DOHH2 (cell line): ENCODE measurements around the gene ANKRD16.
A peak's percentile ranks its signal among the peaks of the same experiment; 100 is the strongest.
"Not testable (repeated sequence)": the region's sequence is repeated elsewhere in the genome, so short reads cannot be mapped to it uniquely, and the experiment has no call there.

Experiments
- H3F3A ChIP-seq: fragments of 200-600 bp; sonication (generic), shearing (Covaris generic); 2 replicates; pipeline ENCODE4 v1.6.0; 2016; ENCODE audit warnings: antibody characterized with exemption, mild to moderate bottlenecking; ENCODE audit not compliant: control insufficient read depth, insufficient read depth
- H3K27ac ChIP-seq: fragments of 200-600 bp; sonication (generic); 2 replicates; pipeline ENCODE4 v1.5.1; 2014; ENCODE audit warnings: low read depth, mild to moderate bottlenecking, low read length, moderate library complexity
- H3K27me3 ChIP-seq: fragments of 200-600 bp; sonication (generic); 2 replicates; pipeline ENCODE4 v1.6.1; 2014; ENCODE audit warnings: mild to moderate bottlenecking, low read length, mixed read lengths; ENCODE audit not compliant: control insufficient read depth
- H3K36me3 ChIP-seq: fragments of 200-600 bp; sonication (generic); 2 replicates; pipeline ENCODE4 v1.6.1; 2014; ENCODE audit warnings: mild to moderate bottlenecking, low read length, moderate library complexity, mixed read lengths; ENCODE audit not compliant: control insufficient read depth
- H3K4me1 ChIP-seq: fragments of 200-600 bp; sonication (generic); 2 replicates; pipeline ENCODE4 v1.6.1; 2014; ENCODE audit warnings: mild to moderate bottlenecking, low read length, mixed read lengths; ENCODE audit not compliant: control insufficient read depth
- H3K4me2 ChIP-seq: fragments of 200-600 bp; sonication (generic); 2 replicates; pipeline ENCODE4 v1.6.0; 2014; ENCODE audit warnings: mild to moderate bottlenecking, low read length, moderate library complexity
- H3K4me3 ChIP-seq: fragments of 200-600 bp; sonication (generic); 2 replicates; pipeline ENCODE4 v1.5.1; 2014; ENCODE audit warnings: mild to moderate bottlenecking, low read length, mixed read lengths
- H3K79me2 ChIP-seq: fragments of 200-600 bp; sonication (generic); 2 replicates; pipeline ENCODE4 v1.6.1; 2014; ENCODE audit warnings: mild to moderate bottlenecking, low read length, mixed read lengths; ENCODE audit not compliant: control insufficient read depth
- H3K9me2 ChIP-seq: fragments of 200-600 bp; sonication (generic); replicated peaks from 2 replicates; pipeline ENCODE4 v1.6.1; 2014; ENCODE audit warnings: mild to moderate bottlenecking, low read length, mixed read lengths; ENCODE audit not compliant: control insufficient read depth
- H3K9me3 ChIP-seq: fragments of 200-600 bp; sonication (generic); 2 replicates; pipeline ENCODE4 v1.6.1; 2014; ENCODE audit warnings: antibody characterized with exemption, low read length, mixed read lengths; ENCODE audit not compliant: control insufficient read depth, insufficient read depth
- H4K20me1 ChIP-seq: fragments of 200-600 bp; sonication (generic); 2 replicates; pipeline ENCODE4 v1.6.0; 2014; ENCODE audit warnings: low read depth, mild to moderate bottlenecking, antibody characterized with exemption, low read length, moderate library complexity; ENCODE audit not compliant: control insufficient read depth, insufficient read depth
- CTCF ChIP-seq: fragments of 200-600 bp; sonication (generic); IDR thresholded peaks from one replicate; pipeline ENCODE4 v1.5.1; 2014; ENCODE audit warnings: antibody characterized with exemption, mild to moderate bottlenecking, low read depth, low read length; ENCODE audit not compliant: poor library complexity, severe bottlenecking
- EZH2phosphoT487 ChIP-seq: fragments of 200-600 bp; sonication (generic); IDR thresholded peaks from 2 replicates; pipeline ENCODE4 v1.6.1; 2017; ENCODE audit warnings: borderline replicate concordance, mild to moderate bottlenecking, antibody characterized with exemption, low read length, moderate library complexity, mixed read lengths

ANKRD16 gene

GRCh38 chr10:5871596-5871995 is 18.1 kb downstream of the ANKRD16 start:
- Histone ChIP-seq H3K9me2 (no peaks in the 10 kb centered on the region), H3K79me2 (no peaks in the 10 kb centered on the region), H3K27me3 (no peaks in the 10 kb centered on the region), H3K27ac (no peak overlapping the region), H3K36me3 (peaks cover 6% of the 10 kb centered on the region), H3K4me2 (no peak overlapping the region), H4K20me1 (no peaks in the 10 kb centered on the region), H3K9me3 (peaks cover 4% of the 10 kb centered on the region; the same call in 1 of the 2 replicates), H3K4me3 (no peak overlapping the region), H3K4me1 (peaks cover 23% of the 10 kb centered on the region), H3F3A (peaks cover 6% of the 10 kb centered on the region; the same call in 1 of the 2 replicates)
- no peak for TF ChIP-seq EZH2phosphoT487
- no peak for TF ChIP-seq CTCF

GRCh38 chr10:5869156-5869555 is 20.5 kb downstream of the ANKRD16 start:
- TF ChIP-seq CTCF (no peak), EZH2phosphoT487 (no peak)
- Histone ChIP-seq H3K79me2 (no peaks in the 10 kb centered on the region), H4K20me1 (no peaks in the 10 kb centered on the region)

GRCh38 chr10:5868383-5868782 is 21.3 kb downstream of the ANKRD16 start:
- H4K20me1 ChIP-seq, H3K36me3 ChIP-seq, H3F3A ChIP-seq, H3K9me3 ChIP-seq, H3K27ac ChIP-seq, H3K4me3 ChIP-seq, H3K27me3 ChIP-seq, H3K79me2 ChIP-seq, H3K4me2 ChIP-seq, H3K9me2 ChIP-seq: not testable (repeated sequence)
- peaks cover 17% of the 10 kb centered on the region for H3K4me1 ChIP-seq

More at GRCh38 chr10:5869156-5869555, 20.5 kb downstream of the ANKRD16 start:
- no peaks in the 10 kb centered on the region for H3K9me2 ChIP-seq
- H3K36me3 ChIP-seq = no peaks in the 10 kb centered on the region; the same call in 1 of the 2 replicates
- no peaks in the 10 kb centered on the region for H3K27me3 ChIP-seq
- no peak overlapping the region for H3K27ac ChIP-seq
- peaks cover 25% of the 10 kb centered on the region for H3K4me1 ChIP-seq
- H3F3A ChIP-seq = no peaks in the 10 kb centered on the region
- H3K4me3 ChIP-seq = no peak overlapping the region
- no peak overlapping the region for H3K4me2 ChIP-seq
- peaks cover 4% of the 10 kb centered on the region; the same call in 1 of the 2 replicates for H3K9me3 ChIP-seq

- not testable (repeated sequence) for H3K79me2 ChIP-seq, H3K27me3 ChIP-seq, H3K4me3 ChIP-seq, H3K9me2 ChIP-seq, H4K20me1 ChIP-seq, H3K27ac ChIP-seq, H3K36me3 ChIP-seq, H3K9me3 ChIP-seq, H3F3A ChIP-seq, H3K4me2 ChIP-seq
- peaks cover 18% of the 10 kb centered on the region for H3K4me1 ChIP-seq
Observed at GRCh38 chr10:5867091-5867615, 22.5 kb downstream of the ANKRD16 start.

GRCh38 chr10:5866451-5867081 is 23.1 kb downstream of the ANKRD16 start:
- not testable (repeated sequence) for H3F3A ChIP-seq, H4K20me1 ChIP-seq, H3K36me3 ChIP-seq, H3K9me2 ChIP-seq, H3K27ac ChIP-seq, H3K27me3 ChIP-seq, H3K79me2 ChIP-seq, H3K9me3 ChIP-seq, H3K4me2 ChIP-seq, H3K4me3 ChIP-seq
- H3K4me1 ChIP-seq = peaks cover 18% of the 10 kb centered on the region

- H3K27me3 ChIP-seq, H3K9me3 ChIP-seq, H3F3A ChIP-seq, H3K27ac ChIP-seq, H3K9me2 ChIP-seq, H3K4me3 ChIP-seq, H4K20me1 ChIP-seq, H3K36me3 ChIP-seq, H3K79me2 ChIP-seq: not testable (repeated sequence)
- peaks cover 18% of the 10 kb centered on the region for H3K4me1 ChIP-seq
- H3K4me2 ChIP-seq = peak overlapping the region; percentile 30; the same call in 1 of the 2 replicates
Observed at GRCh38 chr10:5862981-5863685, 26.6 kb downstream of the ANKRD16 start.
